Measurements from ENCODE around the gene PLEKHG1.

PLEKHG1 gene

DNA sequence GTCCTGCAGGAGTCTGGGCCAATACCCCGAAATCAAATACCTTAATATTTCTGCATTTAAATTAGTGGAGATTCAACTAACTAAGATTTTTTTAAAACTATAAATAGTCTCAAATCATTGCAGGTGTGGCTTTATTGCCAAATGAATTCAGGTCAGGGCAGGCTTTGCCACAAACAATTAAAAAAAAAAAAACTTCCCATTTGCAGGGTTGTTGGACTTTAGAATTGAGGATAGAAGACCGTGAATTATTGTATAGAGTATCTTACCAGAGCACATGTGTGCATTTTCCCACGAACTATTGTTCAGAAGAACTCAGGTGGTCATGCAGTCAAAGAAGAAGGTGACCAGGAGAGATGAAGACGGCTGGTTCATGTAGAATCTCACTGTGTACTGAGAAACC is 6.6 kb upstream of the PLEKHG1 start:
- no peak for DNase-seq (ENCODE audit: low read depth, low spot score)
- in situ Hi-C loops (cut with HindIII; ENCODE audit: low sequenced_read_pairs): no loop called here
- TF ChIP-seq, protein P1, sequence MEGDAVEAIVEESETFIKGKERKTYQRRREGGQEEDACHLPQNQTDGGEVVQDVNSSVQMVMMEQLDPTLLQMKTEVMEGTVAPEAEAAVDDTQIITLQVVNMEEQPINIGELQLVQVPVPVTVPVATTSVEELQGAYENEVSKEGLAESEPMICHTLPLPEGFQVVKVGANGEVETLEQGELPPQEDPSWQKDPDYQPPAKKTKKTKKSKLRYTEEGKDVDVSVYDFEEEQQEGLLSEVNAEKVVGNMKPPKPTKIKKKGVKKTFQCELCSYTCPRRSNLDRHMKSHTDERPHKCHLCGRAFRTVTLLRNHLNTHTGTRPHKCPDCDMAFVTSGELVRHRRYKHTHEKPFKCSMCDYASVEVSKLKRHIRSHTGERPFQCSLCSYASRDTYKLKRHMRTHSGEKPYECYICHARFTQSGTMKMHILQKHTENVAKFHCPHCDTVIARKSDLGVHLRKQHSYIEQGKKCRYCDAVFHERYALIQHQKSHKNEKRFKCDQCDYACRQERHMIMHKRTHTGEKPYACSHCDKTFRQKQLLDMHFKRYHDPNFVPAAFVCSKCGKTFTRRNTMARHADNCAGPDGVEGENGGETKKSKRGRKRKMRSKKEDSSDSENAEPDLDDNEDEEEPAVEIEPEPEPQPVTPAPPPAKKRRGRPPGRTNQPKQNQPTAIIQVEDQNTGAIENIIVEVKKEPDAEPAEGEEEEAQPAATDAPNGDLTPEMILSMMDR (IDR thresholded peaks at IDR 0.05; ENCODE audit: low read depth, low read length): no peak

GRCh38 chr6:150596439-150596838 is 3.2 kb upstream of the PLEKHG1 start:
- TF ChIP-seq, protein P1 (IDR thresholded peaks at IDR 0.05; ENCODE audit: low read depth, low read length): no peak
- H3K4me3 ChIP-seq (ENCODE audit: low read depth, low read length): no peak overlapping the region
- no peak for DNase-seq (ENCODE audit: low read depth, low spot score)
- in situ Hi-C loops (cut with HindIII; ENCODE audit: low sequenced_read_pairs): no loop called here

More for the DNA sequence above, 6.6 kb upstream of the PLEKHG1 start:
- H3K4me3 ChIP-seq (ENCODE audit: low read depth, low read length): no peak overlapping the region

DNA sequence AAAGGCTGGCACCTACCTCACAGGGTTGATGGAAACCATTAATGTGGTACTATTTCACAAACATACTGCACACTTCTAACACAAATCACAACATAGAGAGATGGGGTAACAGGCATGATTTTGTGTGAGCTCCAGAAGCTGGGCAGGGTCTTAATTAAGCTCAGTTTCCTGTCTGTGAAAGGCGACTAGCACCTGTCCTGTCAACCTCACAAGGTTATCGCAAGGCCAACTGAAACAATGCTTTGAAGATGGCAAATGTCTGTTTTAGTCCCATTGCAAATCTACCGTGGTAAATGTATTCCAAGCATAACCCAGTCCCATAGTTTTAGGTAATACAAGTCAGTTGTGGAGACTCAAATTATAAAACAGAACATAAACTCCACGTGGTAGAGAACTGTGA is 1.3 kb upstream of the PLEKHG1 start:
- in situ Hi-C loops (cut with HindIII; ENCODE audit: low sequenced_read_pairs): no loop called here

GRCh38 chr6:150598858-150599198 is 857 bp upstream of the PLEKHG1 start:
- TF ChIP-seq, protein P1 (IDR thresholded peaks at IDR 0.05; ENCODE audit: low read depth, low read length): no peak
- no peak overlapping the region for H3K4me3 ChIP-seq (ENCODE audit: low read depth, low read length)
- DNase-seq (ENCODE audit: low read depth, low spot score): no peak
- in situ Hi-C loops (cut with HindIII; ENCODE audit: low sequenced_read_pairs): no loop called here

More for the DNA sequence above, 1.3 kb upstream of the PLEKHG1 start:
- no peak overlapping the region for H3K4me3 ChIP-seq (ENCODE audit: low read depth, low read length)
- no peak for DNase-seq (ENCODE audit: low read depth, low spot score)
- TF ChIP-seq, protein P1 (IDR thresholded peaks at IDR 0.05; ENCODE audit: low read depth, low read length): no peak

DNA sequence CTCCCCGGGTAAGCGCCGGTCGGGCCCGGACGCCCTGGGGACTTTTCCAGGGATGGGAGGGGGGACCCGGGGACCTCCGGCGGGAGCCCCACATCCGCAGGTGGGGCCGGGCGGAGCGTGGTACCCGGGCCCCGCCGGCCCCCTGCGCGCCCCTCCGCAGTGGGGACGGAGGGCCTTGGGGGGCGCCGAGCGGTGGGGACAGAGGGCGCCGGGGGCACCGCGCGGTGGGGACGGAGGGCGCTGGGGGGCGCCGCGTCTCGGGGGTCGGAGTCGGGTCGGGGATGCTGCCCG is 270 bp downstream of the PLEKHG1 start:
- in situ Hi-C loops (cut with HindIII; ENCODE audit: low sequenced_read_pairs): no loop called here
- peak overlapping the region; percentile 49 for H3K4me3 ChIP-seq (ENCODE audit: low read depth, low read length)
- TF ChIP-seq, protein P1 (IDR thresholded peaks at IDR 0.05; ENCODE audit: low read depth, low read length): no peak
- no peak for DNase-seq (ENCODE audit: low read depth, low spot score)

DNA sequence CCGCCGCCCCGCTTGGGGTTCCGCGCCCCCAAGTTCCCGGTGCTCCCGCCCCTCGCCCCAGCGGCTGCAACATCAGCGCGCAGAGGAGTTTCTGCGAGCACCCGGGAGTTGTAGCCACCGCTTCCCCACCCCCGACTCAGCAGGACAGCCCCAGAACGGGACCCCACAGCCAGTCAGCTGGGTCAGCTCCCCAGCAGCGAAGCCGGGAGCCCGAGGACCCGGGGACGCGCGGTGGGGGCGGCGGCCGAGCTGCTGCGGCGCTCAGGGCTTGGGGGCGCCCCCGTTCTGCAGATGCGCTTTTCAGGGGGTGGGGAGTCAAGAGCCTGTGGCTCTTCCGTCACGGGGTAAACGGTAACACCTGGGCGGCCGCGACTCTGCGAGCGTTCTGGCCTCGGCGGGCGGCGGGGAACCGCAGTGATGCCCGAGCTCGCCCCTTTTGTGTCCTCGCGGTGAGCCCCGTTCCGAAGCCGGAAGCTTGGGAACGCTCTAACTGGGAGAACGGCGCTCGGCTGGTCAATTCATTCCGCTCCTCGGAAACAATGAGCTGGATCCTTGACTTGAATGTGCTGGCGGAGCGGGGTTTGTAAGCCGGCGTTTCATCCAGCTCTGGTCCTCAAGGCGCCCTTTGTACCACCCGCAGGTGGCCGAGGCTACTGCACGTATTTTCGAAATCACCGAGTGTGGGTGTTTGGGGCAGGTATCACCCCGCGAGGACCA is 774 bp downstream of the PLEKHG1 start:
- in situ Hi-C loops (cut with HindIII; ENCODE audit: low sequenced_read_pairs): no loop called here
- TF ChIP-seq, protein P1 (IDR thresholded peaks at IDR 0.05; ENCODE audit: low read depth, low read length): peak; percentile 51
- H3K4me3 ChIP-seq (ENCODE audit: low read depth, low read length): peak overlapping the region; percentile 49
- DNase-seq (ENCODE audit: low read depth, low spot score): peak; percentile 75

Data from astrocyte of the spinal cord (primary cell).